ENCODE data around the gene MACROD1. TPM values are rescaled to one million over a fixed set of nuclear protein-coding genes. Genes with fewer than 3 reads are reported as not detected.

Gene MACROD1
- total RNA-seq, 2 donors from 2014 or later: 33.5 to 68.2 TPM

- Histone ChIP-seq H3K4me1 (replicated peaks) (peaks cover 12% of the 10 kb centered on the region), H3K27ac (no peak overlapping the region), H3K36me3 (no peaks in the 10 kb centered on the region), H3K4me3 (no peak overlapping the region), H3K27me3 (replicated peaks; ENCODE audit: insufficient read depth) (no peaks in the 10 kb centered on the region), H3K9me3 (no peaks in the 10 kb centered on the region)
- TF ChIP-seq POLR2A (IDR thresholded peaks at IDR 0.05) (no peak), CTCF (IDR thresholded peaks at IDR 0.05) (no peak), POLR2AphosphoS5 (IDR thresholded peaks at IDR 0.05) (no peak)
- WGBS: 94% methylated on average over 17 of the region's 17 CpGs
- intact Hi-C loops (cut with DNase I): no loop called here
- no peak for DNase-seq (ENCODE audit: low spot score)
Measured at GRCh38 chr11:64126796-64127195, 39.1 kb downstream of the MACROD1 start.

GRCh38 chr11:64126371-64126770 is 39.5 kb downstream of the MACROD1 start:
- Histone ChIP-seq H3K27ac (no peak overlapping the region), H3K4me1 (replicated peaks) (peaks cover 12% of the 10 kb centered on the region), H3K36me3 (no peaks in the 10 kb centered on the region), H3K4me3 (no peak overlapping the region), H3K27me3 (replicated peaks; ENCODE audit: insufficient read depth) (no peaks in the 10 kb centered on the region), H3K9me3 (no peaks in the 10 kb centered on the region)
- TF ChIP-seq POLR2A (IDR thresholded peaks at IDR 0.05): no peak
- no peak for TF ChIP-seq CTCF (IDR thresholded peaks at IDR 0.05)
- TF ChIP-seq POLR2AphosphoS5 (IDR thresholded peaks at IDR 0.05): no peak
- WGBS: 70% methylated on average over 12 of the region's 12 CpGs
- DNase-seq (ENCODE audit: low spot score): no peak
- intact Hi-C loops (cut with DNase I): no loop called here

- DNase-seq (ENCODE audit: low spot score): no peak
- TF ChIP-seq POLR2AphosphoS5 (IDR thresholded peaks at IDR 0.05): no peak
- TF ChIP-seq CTCF (IDR thresholded peaks at IDR 0.05): no peak
- TF ChIP-seq POLR2A (IDR thresholded peaks at IDR 0.05): no peak
- H3K4me1 ChIP-seq (replicated peaks): peaks cover 7% of the 10 kb centered on the region
- H3K4me3 ChIP-seq: no peak overlapping the region
- no peak overlapping the region for H3K27ac ChIP-seq
- no peaks in the 10 kb centered on the region for H3K27me3 ChIP-seq (replicated peaks; ENCODE audit: insufficient read depth)
- WGBS: 77% methylated on average over 14 of the region's 14 CpGs
- H3K36me3 ChIP-seq: no peaks in the 10 kb centered on the region
- intact Hi-C loops (cut with DNase I): no loop called here
- H3K9me3 ChIP-seq: no peaks in the 10 kb centered on the region
Measured at GRCh38 chr11:64125676-64126075, 40.2 kb downstream of the MACROD1 start.

GRCh38 chr11:64124147-64124546 is 41.8 kb downstream of the MACROD1 start:
- WGBS: 60% methylated on average over 9 of the region's 9 CpGs
- no peaks in the 10 kb centered on the region for H3K9me3 ChIP-seq
- intact Hi-C loops (cut with DNase I): no loop called here
- no peaks in the 10 kb centered on the region for H3K27me3 ChIP-seq (replicated peaks; ENCODE audit: insufficient read depth)
- no peak overlapping the region for H3K27ac ChIP-seq
- TF ChIP-seq POLR2AphosphoS5 (IDR thresholded peaks at IDR 0.05): no peak
- DNase-seq (ENCODE audit: low spot score): no peak
- H3K36me3 ChIP-seq: no peaks in the 10 kb centered on the region
- H3K4me1 ChIP-seq (replicated peaks): peaks cover 2% of the 10 kb centered on the region
- H3K4me3 ChIP-seq: no peak overlapping the region

GRCh38 chr11:64123679-64124078 is 42.2 kb downstream of the MACROD1 start:
- H3K36me3 ChIP-seq: no peaks in the 10 kb centered on the region
- no peaks in the 10 kb centered on the region for H3K27me3 ChIP-seq (replicated peaks; ENCODE audit: insufficient read depth)
- DNase-seq (ENCODE audit: low spot score): no peak
- 85% methylated on average over 3 of the region's 3 CpGs for WGBS
- intact Hi-C loops (cut with DNase I): no loop called here
- H3K4me1 ChIP-seq (replicated peaks): peaks cover 2% of the 10 kb centered on the region
- H3K27ac ChIP-seq: no peak overlapping the region
- no peak overlapping the region for H3K4me3 ChIP-seq
- TF ChIP-seq POLR2AphosphoS5 (IDR thresholded peaks at IDR 0.05) (no peak), POLR2A (IDR thresholded peaks at IDR 0.05) (no peak), CTCF (IDR thresholded peaks at IDR 0.05) (no peak)
- H3K9me3 ChIP-seq: no peaks in the 10 kb centered on the region

All from prostate gland (tissue), 2 donors.